HG03354 (cell line): Measurements from ENCODE around the gene HYOU1.
"Not testable (repeated sequence)": the region's sequence is repeated elsewhere in the genome, so short reads cannot be mapped to it uniquely, and the experiment has no call there.

Experiments used
- ATAC-seq: cut with Tn5 transposase; IDR thresholded peaks from one replicate; pipeline ENCODE4 v1.9.1; 2021; ENCODE audit warnings: mild to moderate bottlenecking; ENCODE audit not compliant: unreplicated experiment, poor library complexity, severe bottlenecking

The HYOU1 gene

GRCh38 chr11:119049081-119049480, 7.9 kb downstream of the HYOU1 start:
- ATAC-seq: no peak

DNA sequence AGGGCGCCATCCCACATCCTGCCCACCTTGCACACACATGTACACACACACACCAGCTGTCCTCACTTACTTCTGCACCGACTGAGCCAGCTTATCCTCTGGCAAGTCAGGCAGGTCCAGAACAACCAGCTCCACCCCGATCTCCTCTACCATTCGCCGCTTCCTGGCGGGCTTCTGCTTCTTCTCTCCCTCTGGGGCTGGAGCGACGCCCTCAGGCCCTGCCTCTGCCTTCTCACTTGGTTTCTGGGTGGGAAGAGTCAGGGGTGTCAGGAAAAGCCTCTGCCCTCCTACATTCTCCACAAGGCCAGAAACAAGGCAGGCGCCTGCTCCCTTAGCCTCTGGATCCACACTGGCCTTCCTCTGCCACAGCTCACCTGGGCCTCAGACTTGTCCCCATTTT, 8.4 kb downstream of the HYOU1 start:
- ATAC-seq: no peak

- no peak for ATAC-seq
Measured at GRCh38 chr11:119047205-119047604, 9.8 kb downstream of the HYOU1 start.

DNA sequence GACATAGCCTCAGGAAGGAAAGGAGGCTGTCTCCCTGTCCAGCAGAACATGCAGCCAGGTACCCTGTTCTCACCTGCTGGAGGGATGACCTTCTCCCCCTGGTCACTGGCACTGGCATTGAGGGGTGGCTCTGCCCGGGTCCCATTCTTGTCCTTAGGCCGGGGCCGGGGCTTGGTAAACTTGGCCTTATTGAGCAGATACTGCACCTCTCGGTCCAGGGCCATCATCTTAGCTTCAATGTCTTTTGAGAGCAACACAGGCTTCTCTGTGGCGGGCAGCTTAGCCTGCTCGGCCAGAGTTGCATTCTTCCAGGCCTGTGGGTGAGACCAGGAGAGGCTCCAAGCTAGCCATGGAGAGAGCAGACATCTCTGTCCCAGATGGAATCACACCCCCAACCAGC, 10.5 kb downstream of the HYOU1 start:
- ATAC-seq: no peak

GRCh38 chr11:119044708-119045107, 12.3 kb downstream of the HYOU1 start:
- ATAC-seq: no peak

GRCh38 chr11:119042927-119043326, 14.1 kb downstream of the HYOU1 start:
- no peak for ATAC-seq

DNA sequence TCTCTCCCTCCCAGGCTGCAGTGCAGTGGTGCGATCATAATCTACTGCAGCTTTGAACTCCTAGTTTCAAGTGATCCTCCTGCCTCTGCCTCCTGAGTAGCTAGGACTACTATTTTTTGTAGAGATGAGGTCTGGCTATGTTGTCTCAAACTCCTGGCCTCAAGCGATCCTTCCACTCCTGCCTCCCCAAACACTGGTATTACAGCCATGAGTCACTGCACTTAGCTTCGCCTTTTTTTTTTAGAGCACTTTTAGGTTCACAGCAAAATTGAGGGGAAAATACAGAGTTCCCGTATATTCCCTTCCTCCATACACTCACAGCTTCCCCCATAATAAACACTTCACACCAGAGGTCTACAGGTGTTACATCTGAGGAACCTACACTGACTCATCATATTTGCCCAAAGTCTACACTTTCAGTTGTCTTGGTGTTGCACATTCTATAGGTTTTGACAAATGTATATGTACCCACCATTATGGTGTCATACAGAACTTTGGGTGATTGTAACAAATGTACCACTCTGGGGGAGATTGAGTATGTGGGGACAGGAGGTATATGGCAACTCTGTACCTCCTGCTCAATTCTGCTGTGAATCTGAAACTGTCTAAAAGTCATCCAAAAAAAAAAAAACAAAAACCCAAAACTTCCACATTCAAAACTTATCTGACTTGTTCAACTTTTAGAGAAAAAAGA, 15.0 kb downstream of the HYOU1 start:
- no peak for ATAC-seq

DNA sequence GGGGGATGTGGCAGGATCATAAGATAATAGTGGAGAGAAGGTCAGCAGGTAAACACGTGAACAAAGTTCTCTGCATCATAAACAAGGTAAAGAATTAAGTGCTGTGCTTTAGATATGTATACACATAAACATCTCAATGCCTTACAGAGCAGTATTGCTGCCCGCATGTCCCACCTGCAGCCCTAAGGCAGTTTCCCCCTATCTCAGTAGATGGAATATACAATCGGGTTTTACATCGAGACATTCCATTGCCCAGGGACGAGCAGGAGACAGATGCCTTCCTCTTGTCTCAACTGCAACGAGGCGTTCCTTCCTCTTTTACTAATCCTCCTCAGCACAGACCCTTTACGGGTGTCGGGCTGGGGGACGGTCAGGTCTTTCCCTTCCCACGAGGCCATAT, 17.5 kb downstream of the HYOU1 start:
- ATAC-seq: not testable (repeated sequence)

GRCh38 chr11:119038884-119039283, 18.1 kb downstream of the HYOU1 start:
- ATAC-seq: no peak

- ATAC-seq: no peak
Measured at GRCh38 chr11:119034813-119035212, 22.2 kb downstream of the HYOU1 start.

- ATAC-seq: not testable (repeated sequence)
Measured at GRCh38 chr11:119033421-119033820, 23.6 kb downstream of the HYOU1 start.

DNA sequence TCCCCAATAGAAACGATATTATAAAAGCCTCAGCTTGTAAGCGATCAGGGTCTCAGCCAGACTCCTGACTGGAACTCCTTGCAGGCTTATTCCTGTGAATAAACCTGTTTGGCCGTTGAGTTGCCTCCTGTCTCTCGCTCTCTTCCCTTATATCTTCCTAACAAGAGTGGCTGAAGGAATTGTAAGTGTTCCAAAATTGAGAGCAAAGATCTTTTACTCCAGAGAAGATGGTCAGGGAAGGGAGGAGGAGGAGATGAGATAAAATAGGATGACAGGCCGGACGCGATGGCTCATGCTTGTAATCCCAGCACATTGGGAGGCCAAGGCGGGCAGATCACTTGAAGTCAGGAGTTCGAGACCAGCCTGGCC, 25.1 kb downstream of the HYOU1 start:
- ATAC-seq: no peak

DNA sequence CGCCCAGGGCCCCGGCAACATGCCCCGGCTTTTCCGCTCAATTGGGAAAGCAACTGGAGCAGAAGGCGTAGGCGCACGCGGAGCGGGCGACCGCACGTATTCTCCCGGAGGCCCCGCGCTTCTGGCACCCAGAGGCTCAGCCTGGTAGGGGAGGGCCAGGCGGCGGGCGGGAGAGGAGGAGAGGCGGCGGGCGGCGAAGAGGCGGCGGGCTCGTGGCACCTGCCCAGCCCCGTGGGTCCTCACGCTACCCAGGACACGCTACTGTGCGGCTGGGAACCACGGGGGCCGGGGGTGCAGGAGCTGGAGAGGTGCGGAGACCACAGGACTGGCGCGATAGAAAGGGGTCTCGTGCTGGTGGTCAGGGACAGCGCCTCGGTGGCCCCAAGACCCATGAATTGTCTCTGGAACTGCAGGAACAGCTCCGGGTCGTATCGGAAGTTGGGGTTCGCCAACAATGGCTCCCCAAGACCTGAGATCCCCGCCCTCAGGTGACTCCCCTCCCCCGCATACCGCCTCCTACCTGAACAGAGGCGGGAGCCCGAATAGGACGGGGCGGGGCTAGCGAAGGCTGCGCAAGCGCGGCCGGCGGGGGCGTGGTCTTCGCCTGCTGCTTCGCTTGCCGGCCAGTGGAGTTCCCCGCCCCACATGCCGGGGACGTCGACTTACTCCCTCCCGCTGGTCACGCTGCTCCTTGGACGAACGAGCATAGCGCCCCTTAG, 26.5 kb downstream of the HYOU1 start, which contains the start of gene SLC37A4:
Gene SLC37A4 (minus strand): TSS at position 549 of the 719 bp plus-strand sequence.
- peak; percentile 90 for ATAC-seq

DNA sequence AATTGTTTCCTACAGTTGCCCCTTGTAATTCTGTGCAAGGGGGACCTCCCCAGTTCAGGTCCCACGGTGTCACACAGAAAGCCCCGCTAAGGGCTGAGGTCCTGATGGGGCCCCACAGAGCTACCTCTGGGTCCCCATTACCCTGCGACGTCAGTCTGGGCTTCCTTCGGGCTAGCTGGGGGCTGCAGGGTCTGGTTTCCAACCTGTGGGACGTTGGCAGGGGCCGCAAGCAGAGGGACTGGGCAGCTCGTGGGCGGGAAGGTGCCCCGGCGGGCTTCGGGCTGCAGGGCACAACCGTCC, 27.0 kb downstream of the HYOU1 start:
- peak; percentile 21 for ATAC-seq

DNA sequence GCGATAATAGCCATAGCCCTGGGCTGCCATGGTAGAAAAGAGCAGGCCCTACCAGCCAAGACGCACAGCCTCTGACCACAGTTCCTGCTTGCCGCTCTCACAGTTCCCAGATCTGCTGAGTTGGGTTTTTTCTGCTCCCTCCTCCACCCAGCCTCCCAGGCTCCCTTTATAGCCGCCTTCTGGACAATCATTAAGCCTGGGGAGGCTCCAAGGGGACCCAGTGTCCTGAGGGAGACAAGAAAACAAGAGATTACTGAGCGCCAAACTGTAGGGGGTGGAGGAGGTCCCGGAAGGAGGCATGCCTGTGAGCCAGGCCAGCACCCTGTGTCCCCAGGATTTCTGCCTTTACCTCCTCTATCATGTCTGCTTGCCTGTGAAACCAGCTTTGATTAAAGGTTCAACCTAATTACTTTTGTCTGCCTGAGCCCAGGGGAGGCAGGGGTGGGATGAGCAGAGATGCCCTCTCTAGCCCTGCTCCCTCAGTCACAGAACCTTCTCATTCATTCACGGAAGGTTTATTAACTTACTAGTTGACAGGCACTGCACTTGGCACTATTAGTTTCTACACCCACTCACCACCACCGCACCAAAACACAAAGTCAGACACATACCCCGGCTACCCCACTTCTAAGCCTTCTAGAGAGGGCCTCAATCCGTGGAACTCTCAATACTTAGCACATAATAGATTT, 27.5 kb downstream of the HYOU1 start:
- ATAC-seq: peak; percentile 15

DNA sequence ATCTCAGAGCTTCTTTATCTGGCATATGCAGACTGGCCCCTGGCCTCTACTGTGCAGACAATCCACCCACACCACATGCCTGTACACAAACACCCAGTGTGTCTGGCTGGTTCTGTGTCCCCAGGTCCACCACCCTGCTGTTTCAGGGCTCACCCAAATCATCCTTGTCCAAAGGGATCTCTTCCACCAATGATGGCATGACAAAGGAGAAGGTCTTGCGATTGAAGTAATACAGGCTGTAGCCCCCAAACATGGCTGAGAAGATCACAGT, 28.0 kb downstream of the HYOU1 start:
- no peak for ATAC-seq

- no peak for ATAC-seq
Measured at GRCh38 chr11:119028346-119029068, 28.5 kb downstream of the HYOU1 start.

GRCh38 chr11:119027561-119028345, 29.3 kb downstream of the HYOU1 start:
- ATAC-seq: no peak

DNA sequence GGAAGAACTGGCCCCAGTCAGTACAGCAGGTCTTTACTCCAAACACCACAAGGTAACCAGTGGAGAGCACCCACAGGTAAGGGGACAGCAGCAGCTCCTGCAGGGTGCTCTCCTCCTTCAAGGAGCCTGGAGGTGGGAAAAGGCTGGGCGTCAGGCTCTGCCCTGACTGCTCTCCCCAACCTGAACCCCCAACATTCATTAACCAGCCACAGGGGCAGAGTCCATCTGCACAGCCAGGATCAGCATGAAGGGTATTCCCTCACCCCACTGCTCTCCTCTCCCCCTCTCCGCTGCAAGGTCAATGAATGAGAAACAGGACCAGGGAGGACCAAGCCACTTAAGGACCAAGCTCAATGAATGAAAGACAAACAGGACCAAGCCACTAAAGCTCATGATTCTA, 30.0 kb downstream of the HYOU1 start:
- no peak for ATAC-seq
